GM19099 (cell line): ENCODE results near the gene PARP1.
A peak's percentile ranks its signal among the peaks of the same experiment; 100 is the strongest.

Experiments
- POLR2A ChIP-seq: IDR thresholded peaks from 3 replicates; pipeline ENCODE4 v1.6.1; 2011; ENCODE audit warnings: low read depth; ENCODE audit not compliant: insufficient read length; ENCODE audit errors: extremely low read depth

Gene PARP1

GRCh38 chr1:226376300-226376699 lies 31.6 kb downstream of the PARP1 start:
- no peak for TF ChIP-seq POLR2A

GRCh38 chr1:226373376-226373775 lies 34.5 kb downstream of the PARP1 start:
- TF ChIP-seq POLR2A: no peak

- no peak for TF ChIP-seq POLR2A
Measured at GRCh38 chr1:226372885-226373284, 35.0 kb downstream of the PARP1 start.

DNA sequence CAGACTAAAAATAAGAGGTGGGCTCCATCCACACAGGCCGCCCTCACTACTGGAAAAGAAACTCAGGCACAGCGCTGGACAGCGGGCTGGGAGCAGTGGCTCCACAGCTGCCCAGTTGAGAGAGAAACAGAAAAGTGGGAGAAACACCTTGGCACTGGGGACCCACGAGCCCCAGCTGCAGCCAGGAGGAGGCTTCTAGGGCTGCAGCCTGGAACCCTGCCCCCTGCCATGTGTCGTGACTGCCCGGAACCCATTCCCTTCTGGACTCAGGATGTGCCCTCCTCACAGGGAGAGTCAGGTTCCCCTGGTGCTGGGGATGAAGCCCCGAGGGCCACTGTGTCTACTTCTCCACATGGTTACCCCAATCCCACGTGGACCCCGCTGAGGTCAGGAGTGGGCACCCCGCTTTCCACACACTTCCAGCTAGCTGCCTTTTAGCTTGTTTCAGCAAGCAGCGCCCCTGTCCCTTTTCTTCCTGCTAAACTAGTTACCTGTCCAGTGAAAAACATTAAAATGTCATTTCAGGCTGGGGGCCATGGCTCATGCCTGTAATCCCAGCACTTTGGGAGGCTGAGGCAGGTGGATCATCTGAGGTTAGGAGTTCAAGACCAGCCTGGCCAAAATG lies 35.9 kb downstream of the PARP1 start:
- TF ChIP-seq POLR2A: no peak

GRCh38 chr1:226371027-226371694 lies 36.7 kb downstream of the PARP1 start:
- TF ChIP-seq POLR2A: no peak

DNA sequence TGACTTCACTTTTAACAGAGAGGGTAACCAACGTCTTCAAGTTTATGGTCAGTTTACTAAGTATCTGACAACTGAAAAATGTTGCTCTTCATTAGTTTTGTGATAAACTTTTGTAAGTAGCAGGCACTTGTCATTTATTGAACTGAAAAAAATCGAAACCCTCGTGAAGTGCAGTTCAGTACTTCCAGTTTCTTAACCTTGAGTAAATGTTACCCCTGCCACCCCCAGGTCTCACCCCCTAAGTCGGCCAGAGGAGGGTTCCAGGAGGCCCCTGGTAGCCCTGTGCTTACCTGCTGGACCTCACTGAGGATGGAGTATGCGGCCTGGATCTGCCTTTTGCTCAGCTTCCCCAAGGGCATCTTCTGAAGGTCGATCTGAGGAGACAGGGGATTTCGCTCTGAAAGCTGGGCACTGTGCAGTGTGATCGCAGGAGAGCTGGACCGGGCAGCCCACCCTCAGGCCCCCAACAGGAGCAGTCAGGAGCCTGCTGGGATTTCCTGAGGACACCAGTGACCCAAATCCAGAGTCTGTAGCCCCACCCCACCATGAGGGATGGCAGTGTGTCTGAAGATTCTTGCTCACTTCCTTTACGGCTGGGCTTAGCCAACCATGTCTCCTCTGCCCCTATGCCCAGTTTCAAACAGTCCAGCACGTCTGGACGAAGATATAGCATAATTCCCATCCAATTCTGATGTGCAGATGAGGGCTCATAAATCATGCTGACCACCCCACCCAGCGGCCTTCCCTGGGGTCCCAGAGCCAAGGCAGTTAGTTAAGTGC lies 37.6 kb downstream of the PARP1 start:
- TF ChIP-seq POLR2A: peak; percentile 14

DNA sequence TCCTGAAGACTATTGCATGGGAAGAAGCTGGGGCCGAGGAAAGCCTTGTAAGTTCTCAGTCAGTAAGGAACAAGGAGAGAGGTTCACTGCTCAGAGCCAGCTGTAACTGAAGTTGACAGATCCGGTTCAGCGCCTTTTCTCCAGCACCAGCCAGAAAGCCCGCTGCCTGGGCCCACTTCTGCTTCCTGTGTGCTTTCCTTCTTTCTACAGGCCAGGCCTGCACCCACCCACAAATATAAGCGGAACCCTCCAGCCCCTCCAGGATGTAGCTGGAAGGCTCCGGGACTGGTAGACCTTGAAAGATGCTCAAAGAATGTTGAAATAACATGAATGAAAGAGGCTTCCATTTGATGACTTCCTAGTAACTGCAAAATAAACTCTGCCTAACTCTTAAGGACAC lies 38.8 kb downstream of the PARP1 start:
- no peak for TF ChIP-seq POLR2A

GRCh38 chr1:226366290-226366689 lies 41.6 kb downstream of the PARP1 start:
- TF ChIP-seq POLR2A: no peak

DNA sequence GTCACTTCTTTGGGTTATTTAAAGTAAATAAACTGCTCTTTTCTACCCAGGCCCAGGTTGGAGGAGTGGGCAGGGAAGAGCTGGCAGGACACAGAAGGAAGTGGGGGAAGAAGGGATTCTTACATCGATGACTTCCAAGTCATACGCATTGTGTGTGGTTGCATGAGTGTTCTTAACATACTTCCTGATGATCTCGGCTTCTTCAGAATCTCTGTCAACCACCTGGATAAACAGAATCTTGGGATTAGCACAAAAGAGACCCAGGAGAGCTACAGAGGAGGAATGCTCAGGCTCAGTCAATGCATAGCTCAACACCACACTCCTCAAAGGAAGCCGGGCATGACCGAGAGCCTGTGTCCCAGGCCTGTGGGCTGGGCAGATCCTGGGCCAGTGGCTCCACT lies 42.1 kb downstream of the PARP1 start:
- no peak for TF ChIP-seq POLR2A

GRCh38 chr1:226364901-226365565 lies 42.9 kb downstream of the PARP1 start:
- TF ChIP-seq POLR2A: no peak

- TF ChIP-seq POLR2A: no peak
Measured at GRCh38 chr1:226364514-226364899, 43.4 kb downstream of the PARP1 start.

- no peak for TF ChIP-seq POLR2A
Measured at GRCh38 chr1:226363801-226364513, 43.9 kb downstream of the PARP1 start.

DNA sequence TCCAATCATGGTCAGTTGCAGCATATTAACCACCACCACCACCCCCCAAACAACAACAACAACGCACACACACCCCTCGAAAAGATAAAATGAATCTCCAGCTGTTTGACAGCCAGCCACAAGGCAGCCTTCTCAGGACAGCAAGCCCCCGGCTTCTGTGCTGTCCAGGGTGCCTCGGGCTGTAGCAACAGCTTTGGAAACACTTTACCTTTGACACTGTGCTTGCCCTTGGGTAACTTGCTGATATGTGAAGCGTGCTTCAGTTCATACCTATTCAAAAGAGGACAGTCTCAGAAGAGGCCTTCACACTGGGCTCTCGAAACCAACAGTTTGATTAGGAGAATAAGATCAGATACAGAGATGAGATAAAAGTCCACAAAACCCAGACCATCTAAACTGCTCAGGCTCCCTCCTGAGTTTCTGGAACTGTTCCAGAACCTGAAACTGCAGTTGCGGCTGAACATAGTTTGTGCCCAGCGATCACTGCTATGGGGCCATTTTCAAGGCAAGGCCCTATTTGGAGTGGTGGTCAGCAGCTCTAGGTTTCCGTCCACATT lies 44.9 kb downstream of the PARP1 start:
- TF ChIP-seq POLR2A: no peak

DNA sequence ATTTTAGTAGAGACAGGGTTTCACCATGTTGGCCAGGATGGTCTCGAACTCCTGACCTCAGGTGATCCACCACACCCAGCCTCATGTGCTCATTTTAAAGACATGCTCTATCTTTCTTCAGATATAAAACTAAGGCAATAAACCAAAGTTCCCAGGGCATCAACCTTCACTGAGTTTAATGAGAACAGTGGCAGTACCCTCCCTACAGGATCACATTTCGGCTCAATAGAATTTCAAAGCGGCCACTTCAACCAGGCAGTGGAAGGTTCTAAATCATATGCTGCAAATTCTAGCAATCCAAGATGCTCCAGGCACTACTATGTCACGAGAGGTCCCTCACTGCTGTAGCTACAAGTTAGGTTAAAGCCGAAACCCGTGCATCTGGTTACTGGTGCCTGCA lies 45.5 kb downstream of the PARP1 start:
- no peak for TF ChIP-seq POLR2A

DNA sequence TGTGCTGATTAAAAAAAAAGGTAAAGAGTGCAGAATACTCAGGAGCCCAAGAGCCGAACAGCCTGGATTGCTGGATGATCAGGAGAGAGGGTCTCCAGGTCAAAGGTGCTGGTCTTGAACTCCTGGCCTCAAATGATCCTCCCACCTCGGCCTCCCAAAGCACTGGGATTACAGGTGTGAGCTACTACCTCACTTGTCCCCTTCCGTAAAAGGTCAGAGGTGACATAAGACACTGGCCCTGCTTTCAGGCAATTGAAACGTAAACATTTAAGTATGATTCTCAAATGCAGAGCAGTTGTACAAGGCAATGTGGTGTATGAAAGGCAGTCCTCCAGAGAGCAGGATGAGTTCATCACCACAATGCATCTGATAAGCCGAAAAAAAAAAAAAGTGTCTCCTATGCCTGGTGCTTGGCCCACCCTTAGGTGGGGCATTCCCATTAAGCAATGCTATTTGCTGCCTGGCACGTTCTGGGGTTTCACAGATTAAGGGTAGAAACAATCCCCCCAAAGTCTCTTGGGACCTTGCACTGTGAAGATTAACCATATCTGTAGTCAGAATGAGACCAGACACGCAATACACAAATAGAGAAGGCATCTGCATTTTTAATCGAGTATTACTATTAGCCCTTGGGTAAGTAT lies 47.7 kb downstream of the PARP1 start:
- TF ChIP-seq POLR2A: no peak

- TF ChIP-seq POLR2A: no peak
Measured at GRCh38 chr1:226357416-226357815, 50.5 kb downstream of the PARP1 start.
